ENCODE data around the gene GGNBP2.

Gene GGNBP2

GRCh38 chr17:36550491-36551417, 6.0 kb downstream of the GGNBP2 start:
- no peaks in the 10 kb centered on the region for H3K27me3 ChIP-seq (ENCODE audit: control insufficient read depth in 3 of 3, insufficient read depth in 3 of 3, low read depth in 1 of 3, low read length in 3 of 3)
- H3K14ac ChIP-seq (ENCODE audit: low read length): no peak overlapping the region
- no peak overlapping the region for H3K4ac ChIP-seq (ENCODE audit: low read length)
- H2BK120ac ChIP-seq (ENCODE audit: low read depth, low read length): no peak overlapping the region
- DNase-seq (ENCODE audit: low spot score): no peak
- no peaks in the 10 kb centered on the region for H3K9me3 ChIP-seq (replicated peaks in 1 of 2; ENCODE audit: control insufficient read depth in 2 of 2, insufficient read depth in 1 of 2, low read depth in 1 of 2, low read length in 2 of 2)
- no peak overlapping the region for H4K91ac ChIP-seq (ENCODE audit: low read depth, low read length, poor library complexity)
- H4K8ac ChIP-seq (ENCODE audit: low read depth, low read length): no peak overlapping the region
- H2BK12ac ChIP-seq (ENCODE audit: low read length): no peak overlapping the region
- H2BK5ac ChIP-seq (ENCODE audit: low read length): no peak overlapping the region
- no peak overlapping the region for H2BK15ac ChIP-seq (ENCODE audit: low read length)
- H3K36me3 ChIP-seq (replicated peaks in 1 of 2; ENCODE audit: control insufficient read depth in 2 of 2, insufficient read depth in 2 of 2, low read length in 2 of 2): peaks cover 2 to 52% of the 10 kb centered on the region in 2 donors
- H3K79me1 ChIP-seq (ENCODE audit: low read depth, low read length): peaks cover 2% of the 10 kb centered on the region
- no peak overlapping the region for H2AK5ac ChIP-seq (ENCODE audit: low read depth, low read length)
- H3K18ac ChIP-seq (ENCODE audit: low read length): no peak overlapping the region
- H3K4me3 ChIP-seq (ENCODE audit: low read length in 2 of 2): no peak overlapping the region
- WGBS, 2 donors (ENCODE audit: extremely low coverage in 2 of 2, insufficient read length in 2 of 2, insufficient replicate concordance in 1 of 2): no CpG with 5 or more reads among the region's 8 CpGs
- H3K4me1 ChIP-seq (ENCODE audit: control insufficient read depth in 2 of 2, insufficient read depth in 1 of 2, low read depth in 1 of 2, low read length in 2 of 2): peaks cover 2 to 6% of the 10 kb centered on the region in 2 donors
- H3K27ac ChIP-seq (replicated peaks; ENCODE audit: low read length): no peak overlapping the region
- H2AFZ ChIP-seq (ENCODE audit: low read length): no peak overlapping the region
- no peak overlapping the region for H3K9ac ChIP-seq (ENCODE audit: low read depth, low read length, poor library complexity)
- no peak overlapping the region for H3K4me2 ChIP-seq (ENCODE audit: insufficient read depth, low read length, poor library complexity, severe bottlenecking)
- no peak overlapping the region for H3K23ac ChIP-seq (ENCODE audit: low read depth, low read length, poor library complexity)

- no CpG with 5 or more reads among the region's 3 CpGs for WGBS, 2 donors (ENCODE audit: extremely low coverage in 2 of 2, insufficient read length in 2 of 2, insufficient replicate concordance in 1 of 2)
- no peak overlapping the region for H4K91ac ChIP-seq (ENCODE audit: low read depth, low read length, poor library complexity)
- no peaks in the 10 kb centered on the region for H3K9me3 ChIP-seq (replicated peaks in 1 of 2; ENCODE audit: control insufficient read depth in 2 of 2, insufficient read depth in 1 of 2, low read depth in 1 of 2, low read length in 2 of 2)
- H3K4me1 ChIP-seq (ENCODE audit: control insufficient read depth in 2 of 2, insufficient read depth in 1 of 2, low read depth in 1 of 2, low read length in 2 of 2): no peaks in the 10 kb centered on the region
- H3K27ac ChIP-seq (replicated peaks; ENCODE audit: low read length): no peak overlapping the region
- H3K4me2 ChIP-seq (ENCODE audit: insufficient read depth, low read length, poor library complexity, severe bottlenecking): no peak overlapping the region
- no peaks in the 10 kb centered on the region for H3K27me3 ChIP-seq (ENCODE audit: control insufficient read depth in 3 of 3, insufficient read depth in 3 of 3, low read depth in 1 of 3, low read length in 3 of 3)
- no peak overlapping the region for H3K18ac ChIP-seq (ENCODE audit: low read length)
- no peak overlapping the region for H2AFZ ChIP-seq (ENCODE audit: low read length)
- H3K79me1 ChIP-seq (ENCODE audit: low read depth, low read length): peaks cover 2% of the 10 kb centered on the region
- no peak for DNase-seq (ENCODE audit: low spot score)
- no peak overlapping the region for H4K8ac ChIP-seq (ENCODE audit: low read depth, low read length)
- no peak overlapping the region for H3K9ac ChIP-seq (ENCODE audit: low read depth, low read length, poor library complexity)
- H3K23ac ChIP-seq (ENCODE audit: low read depth, low read length, poor library complexity): no peak overlapping the region
- H2BK5ac ChIP-seq (ENCODE audit: low read length): no peak overlapping the region
- no peak overlapping the region for H2BK15ac ChIP-seq (ENCODE audit: low read length)
- no peak overlapping the region for H3K14ac ChIP-seq (ENCODE audit: low read length)
- peaks cover 11 to 65% of the 10 kb centered on the region in 2 donors for H3K36me3 ChIP-seq (replicated peaks in 1 of 2; ENCODE audit: control insufficient read depth in 2 of 2, insufficient read depth in 2 of 2, low read length in 2 of 2)
- no peak overlapping the region for H2AK5ac ChIP-seq (ENCODE audit: low read depth, low read length)
- no peak overlapping the region for H2BK120ac ChIP-seq (ENCODE audit: low read depth, low read length)
- H3K4ac ChIP-seq (ENCODE audit: low read length): no peak overlapping the region
- no peak overlapping the region for H3K4me3 ChIP-seq (ENCODE audit: low read length in 2 of 2)
- H2BK12ac ChIP-seq (ENCODE audit: low read length): no peak overlapping the region
Observed at GRCh38 chr17:36553459-36553858, 8.7 kb downstream of the GGNBP2 start.

DNA sequence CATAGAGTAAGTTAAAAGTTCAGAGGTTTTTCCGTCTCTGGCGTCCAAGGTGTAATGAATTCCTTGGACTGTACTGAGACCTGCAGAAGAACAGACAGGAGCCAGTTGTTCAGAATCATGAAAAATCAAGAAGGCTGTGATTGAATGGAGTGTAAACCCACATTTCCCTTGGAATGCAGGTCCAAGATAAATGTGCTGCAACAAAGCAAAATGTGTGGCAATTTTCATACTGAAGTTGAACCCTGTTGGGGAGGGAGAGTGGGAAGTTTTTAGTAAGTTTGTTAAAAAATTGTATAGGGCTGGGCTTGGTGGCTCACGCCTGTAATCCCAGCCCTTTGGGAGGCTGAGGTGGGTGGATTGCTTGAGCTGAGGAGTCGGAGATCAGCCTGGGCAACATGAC, 21.4 kb downstream of the GGNBP2 start:
- no peak overlapping the region for H4K8ac ChIP-seq (ENCODE audit: low read depth, low read length)
- no peak overlapping the region for H3K23ac ChIP-seq (ENCODE audit: low read depth, low read length, poor library complexity)
- no peak overlapping the region for H3K18ac ChIP-seq (ENCODE audit: low read length)
- no peak overlapping the region for H3K4me3 ChIP-seq (ENCODE audit: low read length in 2 of 2)
- H3K36me3 ChIP-seq (replicated peaks in 1 of 2; ENCODE audit: control insufficient read depth in 2 of 2, insufficient read depth in 2 of 2, low read length in 2 of 2): peaks cover 17 to 89% of the 10 kb centered on the region in 2 donors
- WGBS, 2 donors (ENCODE audit: extremely low coverage in 2 of 2, insufficient read length in 2 of 2, insufficient replicate concordance in 1 of 2): no CpG with 5 or more reads among the region's 4 CpGs
- H3K27ac ChIP-seq (replicated peaks; ENCODE audit: low read length): no peak overlapping the region
- no peak overlapping the region for H3K9ac ChIP-seq (ENCODE audit: low read depth, low read length, poor library complexity)
- H3K9me3 ChIP-seq (replicated peaks in 1 of 2; ENCODE audit: control insufficient read depth in 2 of 2, insufficient read depth in 1 of 2, low read depth in 1 of 2, low read length in 2 of 2): no peaks in the 10 kb centered on the region
- H3K14ac ChIP-seq (ENCODE audit: low read length): no peak overlapping the region
- H3K4ac ChIP-seq (ENCODE audit: low read length): no peak overlapping the region
- no peak overlapping the region for H2AFZ ChIP-seq (ENCODE audit: low read length)
- H3K79me1 ChIP-seq (ENCODE audit: low read depth, low read length): no peaks in the 10 kb centered on the region
- DNase-seq (ENCODE audit: low spot score): no peak
- H2BK5ac ChIP-seq (ENCODE audit: low read length): no peak overlapping the region
- H3K27me3 ChIP-seq (ENCODE audit: control insufficient read depth in 3 of 3, insufficient read depth in 3 of 3, low read depth in 1 of 3, low read length in 3 of 3): no peaks in the 10 kb centered on the region
- H2AK5ac ChIP-seq (ENCODE audit: low read depth, low read length): no peak overlapping the region
- H2BK15ac ChIP-seq (ENCODE audit: low read length): no peak overlapping the region
- no peak overlapping the region for H4K91ac ChIP-seq (ENCODE audit: low read depth, low read length, poor library complexity)
- H3K4me1 ChIP-seq (ENCODE audit: control insufficient read depth in 2 of 2, insufficient read depth in 1 of 2, low read depth in 1 of 2, low read length in 2 of 2): no peaks in the 10 kb centered on the region
- H2BK12ac ChIP-seq (ENCODE audit: low read length): no peak overlapping the region
- H2BK120ac ChIP-seq (ENCODE audit: low read depth, low read length): no peak overlapping the region
- H3K4me2 ChIP-seq (ENCODE audit: insufficient read depth, low read length, poor library complexity, severe bottlenecking): no peak overlapping the region

- H4K91ac ChIP-seq (ENCODE audit: low read depth, low read length, poor library complexity): no peak overlapping the region
- H3K27ac ChIP-seq (replicated peaks; ENCODE audit: low read length): no peak overlapping the region
- no peak overlapping the region for H2BK15ac ChIP-seq (ENCODE audit: low read length)
- H3K36me3 ChIP-seq (replicated peaks in 1 of 2; ENCODE audit: control insufficient read depth in 2 of 2, insufficient read depth in 2 of 2, low read length in 2 of 2): peaks cover 17 to 84% of the 10 kb centered on the region in 2 donors
- DNase-seq (ENCODE audit: low spot score): no peak
- H3K14ac ChIP-seq (ENCODE audit: low read length): no peak overlapping the region
- H3K4ac ChIP-seq (ENCODE audit: low read length): no peak overlapping the region
- WGBS, 2 donors (ENCODE audit: extremely low coverage in 2 of 2, insufficient read length in 2 of 2, insufficient replicate concordance in 1 of 2): no CpG with 5 or more reads among the region's 12 CpGs
- H3K4me1 ChIP-seq (ENCODE audit: control insufficient read depth in 2 of 2, insufficient read depth in 1 of 2, low read depth in 1 of 2, low read length in 2 of 2): no peaks in the 10 kb centered on the region
- H3K4me3 ChIP-seq (ENCODE audit: low read length in 2 of 2): peak overlapping the region in 1 of 2 donors; percentile 50
- peaks cover 0 to 3% of the 10 kb centered on the region in 2 donors for H3K9me3 ChIP-seq (replicated peaks in 1 of 2; ENCODE audit: control insufficient read depth in 2 of 2, insufficient read depth in 1 of 2, low read depth in 1 of 2, low read length in 2 of 2)
- peaks cover 8% of the 10 kb centered on the region for H3K79me1 ChIP-seq (ENCODE audit: low read depth, low read length)
- no peak overlapping the region for H3K4me2 ChIP-seq (ENCODE audit: insufficient read depth, low read length, poor library complexity, severe bottlenecking)
- H4K8ac ChIP-seq (ENCODE audit: low read depth, low read length): no peak overlapping the region
- H2BK120ac ChIP-seq (ENCODE audit: low read depth, low read length): no peak overlapping the region
- H2BK5ac ChIP-seq (ENCODE audit: low read length): no peak overlapping the region
- no peaks in the 10 kb centered on the region for H3K27me3 ChIP-seq (ENCODE audit: control insufficient read depth in 3 of 3, insufficient read depth in 3 of 3, low read depth in 1 of 3, low read length in 3 of 3)
- H3K18ac ChIP-seq (ENCODE audit: low read length): no peak overlapping the region
- H3K9ac ChIP-seq (ENCODE audit: low read depth, low read length, poor library complexity): no peak overlapping the region
- H2AK5ac ChIP-seq (ENCODE audit: low read depth, low read length): no peak overlapping the region
- H3K23ac ChIP-seq (ENCODE audit: low read depth, low read length, poor library complexity): no peak overlapping the region
- H2BK12ac ChIP-seq (ENCODE audit: low read length): no peak overlapping the region
- no peak overlapping the region for H2AFZ ChIP-seq (ENCODE audit: low read length)
Observed at GRCh38 chr17:36575028-36575427, 30.3 kb downstream of the GGNBP2 start.
